Endothelial cell of umbilical vein (primary cell): ENCODE measurements around the gene PRR7. TPM values are rescaled to one million over a fixed set of nuclear protein-coding genes. Genes with fewer than 3 reads are reported as not detected.
A peak's percentile ranks its signal among the peaks of the same experiment; 100 is the strongest.

ENCODE experiments used
- BruUV-seq: library from RNA; stranded (reverse); fragments of 400-500 nt; replicated peaks from 2 replicates; lab custom pipeline; 2021; lab: Mats Ljungman, UMichigan
- CTCF ChIA-PET: fragments of 300-600, 350-600 bp; sonication (Branson Sonifier 250); formaldehyde crosslinking; loops from one replicate; lab custom pipeline; 2021; ENCODE audit warnings: antibody characterized with exemption, inconsistent platforms; lab: Charles Lee
- POLR2A ChIA-PET: fragments of 300-600, 350-600 bp; sonication (Branson Sonifier 250); formaldehyde crosslinking; loops from one replicate; lab custom pipeline; 2021; ENCODE audit warnings: antibody characterized with exemption, inconsistent platforms; lab: Charles Lee
- DNase-seq: peaks from one replicate; pipeline ENCODE4 v3.0.0-alpha.2; 2011; ENCODE audit warnings: low read depth, low spot score
- FAIRE-seq: peaks from 2 replicates; lab custom pipeline; 2011; peaks lifted over from hg19 to GRCh38; lab: Jason Lieb, UNC
- H2AFZ ChIP-seq: 2 replicates; pipeline ENCODE4 v1.6.0; 2012; ENCODE audit warnings: low read depth, low read length, control low read depth, inconsistent platforms
- H3K27ac ChIP-seq: 2 replicates; pipeline ENCODE4 v1.5.1; 2011; ENCODE audit warnings: low read depth, mild to moderate bottlenecking, control low read depth, low read length, moderate library complexity; ENCODE audit not compliant: insufficient read depth
- H3K27me3 ChIP-seq, 2 experiments: 2 replicates each; pipeline versions ENCODE4 v1.6.0 to v1.6.1; 2011; ENCODE audit warnings: low read length in 2 of 2, mixed read lengths in 1 of 2; ENCODE audit not compliant: control insufficient read depth in 2 of 2, insufficient read depth in 2 of 2
- H3K36me3 ChIP-seq, 2 experiments: 2 replicates in 1 of 2; 3 replicates in 1 of 2; pipeline ENCODE4 v1.5.1; 2011; ENCODE audit warnings: low read length in 2 of 2, mild to moderate bottlenecking in 1 of 2, moderate library complexity in 1 of 2; ENCODE audit not compliant: control insufficient read depth in 2 of 2, insufficient read depth in 2 of 2; ENCODE audit errors: extremely low read depth in 1 of 2
- H3K4me1 ChIP-seq: 3 replicates; pipeline ENCODE4 v1.5.1; 2011; ENCODE audit warnings: mild to moderate bottlenecking, low read length; ENCODE audit not compliant: control insufficient read depth, insufficient read depth; ENCODE audit errors: extremely low read depth
- H3K4me2 ChIP-seq: 2 replicates; pipeline ENCODE4 v1.6.1; 2011; ENCODE audit warnings: low read length, control low read depth, mixed read lengths; ENCODE audit not compliant: insufficient read depth
- H3K4me3 ChIP-seq, 3 experiments: fragments of 200-600 bp in 1 of 3; sonication (generic), shearing (Covaris generic) in 1 of 3; replicated peaks in 1 of 3; 2 replicates each; pipeline ENCODE4 v1.5.1; 2011 to 2016; ENCODE audit warnings: control low read depth in 3 of 3, low read length in 3 of 3, mild to moderate bottlenecking in 2 of 3, inconsistent platforms in 1 of 3, low read depth in 1 of 3, moderate library complexity in 1 of 3; ENCODE audit not compliant: insufficient read depth in 1 of 3
- H3K79me2 ChIP-seq: 2 replicates; pipeline ENCODE4 v1.6.0; 2012; ENCODE audit warnings: low read length, inconsistent platforms; ENCODE audit not compliant: control insufficient read depth, insufficient read depth
- H3K9ac ChIP-seq: replicated peaks from 2 replicates; pipeline ENCODE3; 2011; ENCODE audit warnings: low read length, control low read depth; ENCODE audit not compliant: insufficient read depth; ENCODE audit errors: extremely low read depth
- H3K9me1 ChIP-seq: replicated peaks from 3 replicates; pipeline ENCODE4 v1.6.0; 2011; ENCODE audit warnings: mild to moderate bottlenecking, low read length; ENCODE audit not compliant: control insufficient read depth, insufficient read depth; ENCODE audit errors: extremely low read depth
- H3K9me3 ChIP-seq: replicated peaks from 2 replicates; pipeline ENCODE4 v1.5.1; 2012; ENCODE audit warnings: low read length, inconsistent platforms; ENCODE audit not compliant: control insufficient read depth, insufficient read depth
- H4K20me1 ChIP-seq: replicated peaks from 2 replicates; pipeline ENCODE3; 2011; ENCODE audit warnings: mild to moderate bottlenecking, low read length; ENCODE audit not compliant: control insufficient read depth, insufficient read depth; ENCODE audit errors: extremely low read depth
- CTCF ChIP-seq, 2 donors: IDR thresholded peaks; 1 replicate in 1 of 2; 2 replicates in 1 of 2; pipeline ENCODE4 v1.5.1; 2011; ENCODE audit warnings: low read length in 2 of 2, mild to moderate bottlenecking in 2 of 2, moderate library complexity in 2 of 2, control low read depth in 1 of 2, inconsistent platforms in 1 of 2, low read depth in 1 of 2; ENCODE audit not compliant: insufficient read depth in 1 of 2; ENCODE audit errors: extremely low read depth in 1 of 2
- JUN ChIP-seq: IDR thresholded peaks from 2 replicates; pipeline ENCODE4 v1.6.1; 2011; ENCODE audit warnings: borderline replicate concordance, low read depth; ENCODE audit not compliant: insufficient read length, insufficient read depth
- MAX ChIP-seq: IDR thresholded peaks from 2 replicates; pipeline ENCODE4 v1.6.1; 2011; ENCODE audit not compliant: insufficient read depth, insufficient read length
- POLR2A ChIP-seq: IDR thresholded peaks from 2 replicates; pipeline ENCODE4 v1.6.1; 2012; ENCODE audit warnings: low read depth, mild to moderate bottlenecking, control low read depth, low read length
- POLR2AphosphoS5 ChIP-seq: IDR thresholded peaks from 2 replicates; pipeline ENCODE4 v1.6.1; 2012; ENCODE audit warnings: low read depth, mild to moderate bottlenecking, control low read depth, low read length, moderate library complexity; ENCODE audit not compliant: insufficient read depth
- dilution Hi-C: fragments of 300-500 bp; cut with MboI; formaldehyde crosslinking; loops from one replicate; pipeline ENCODE4 v1.15.0; 2019; ENCODE audit warnings: low sequenced_read_pairs; ENCODE audit not compliant: extremely low pct_ligation_motif_present
- intact Hi-C: fragments of 100-400 bp; cut with micrococcal nuclease; formaldehyde crosslinking; loops from one replicate; pipeline ENCODE4 v1.10.0; 2022
- polyA plus RNA-seq, 4 experiments: library from polyadenylated mRNA; depleted of rRNA in 3 of 4; stranded (reverse) in 3 of 4; unstranded in 1 of 4; fragments of >200 nt; gene quantifications; 2 replicates each; pipeline versions ENCODE4 v1.2.1 to v1.2.3, GENCODE V29; 2011 to 2012; ENCODE audit warnings: missing spikeins in 1 of 4
- total RNA-seq: library from RNA; stranded (reverse); gene quantifications from 2 replicates; pipeline ENCODE4 v1.2.3, GENCODE V29; 2021

The PRR7 gene
- total and polyA plus RNA-seq, 2 donors (not counting 3 experiments of a cell fraction or from before 2014, with no cell fraction given) = 6.5 to 6.6 TPM

- BruUV-seq = no TSS peak
- no peaks in the 10 kb centered on the region for H4K20me1 ChIP-seq
- peak overlapping the region; percentile 6 to 38 (median 21) for H3K4me3 ChIP-seq
- dilution Hi-C loops = no loop called here
- ChIA-PET CTCF (interaction anchor here (0.7 to 13.5 kb wide), 35 partner anchors 9 to 1725 kb away, joined by 3 to 288 read pairs (median 4); partner anchors contain the start of genes DBN1, F12, GRK6 and PDLIM7), POLR2A (interaction anchor here (0.7 to 2.5 kb wide), 2 partner anchors 9 to 65 kb away, joined by 3 to 12 read pairs; partner anchors contain the start of gene PRR7)
- no peaks in the 10 kb centered on the region for H3K9me3 ChIP-seq
- H3K9me1 ChIP-seq = no peaks in the 10 kb centered on the region
- H3K9ac ChIP-seq = peak overlapping the region; percentile 80
- no peak for TF ChIP-seq JUN
- TF ChIP-seq MAX = peak; percentile 31
- TF ChIP-seq POLR2A = no peak
- peak; percentile 63 to 73 for TF ChIP-seq CTCF (IDR thresholded peaks at IDR 0.05; ENCODE audit: extremely low read depth in 1 of 2, insufficient read depth in 1 of 2, low read depth in 1 of 2, low read length in 2 of 2)
- peak; percentile 82 for TF ChIP-seq POLR2AphosphoS5
- no peaks in the 10 kb centered on the region for H3K27me3 ChIP-seq
- peak overlapping the region; percentile 23 for H2AFZ ChIP-seq
- peak overlapping the region; percentile 77 for H3K27ac ChIP-seq
- H3K79me2 ChIP-seq = no peaks in the 10 kb centered on the region
- H3K36me3 ChIP-seq = peaks cover 7 to 30% of the 10 kb centered on the region in 2 experiments
- peaks cover 28% of the 10 kb centered on the region for H3K4me1 ChIP-seq
- peak; percentile 24 for FAIRE-seq
- intact Hi-C loops = loop anchor here (2.0 kb wide), 3 partner anchors 28 to 146 kb away; partner anchors contain the start of gene GRK6
- DNase-seq = peak; percentile 75
- H3K4me2 ChIP-seq = peak overlapping the region; percentile 61
Measured at GRCh38 chr5:177455036-177455660, 8.5 kb downstream of the PRR7 start.
